IMR-90 (cell line): ENCODE data around the gene ITPR2. TPM values are rescaled to one million over a fixed set of nuclear protein-coding genes. Genes with fewer than 3 reads are reported as not detected.

Experiments
- ATAC-seq: fragments of 200-7000 bp; cut with Tn5 transposase; 2 replicates; pipeline ENCODE4 v1.9.1; 2020; ENCODE audit warnings: low read depth, mild to moderate bottlenecking, moderate library complexity
- BruUV-seq: library from RNA; stranded (reverse); fragments of 400-500 nt; replicated peaks from 2 replicates; lab custom pipeline; 2021; lab: Mats Ljungman, UMichigan
- CTCF ChIA-PET: fragments of 300-600 bp; formaldehyde crosslinking; extraction: SDS; loops from one replicate; lab custom pipeline; 2021; ENCODE audit warnings: antibody characterized with exemption; lab: Yijun Ruan, JAX
- POLR2A ChIA-PET: fragments of 300-600 bp; sonication (Branson Sonifier 250); formaldehyde crosslinking; loops from one replicate; lab custom pipeline; 2022; ENCODE audit warnings: antibody characterized with exemption; ENCODE audit not compliant: unreplicated experiment; lab: Charles Lee
- DNase-seq: peaks from one replicate; pipeline ENCODE4 v3.0.0; 2013
- H2AFZ ChIP-seq: replicated peaks from 2 replicates; pipeline ENCODE3; 2013; ENCODE audit warnings: low read length, mild to moderate bottlenecking; ENCODE audit not compliant: poor library complexity
- H2AK5ac ChIP-seq: 2 replicates; pipeline ENCODE4 v1.6.1; 2013; ENCODE audit warnings: low read depth, low read length, inconsistent platforms
- H2AK9ac ChIP-seq: replicated peaks from 2 replicates; pipeline ENCODE3; 2013; ENCODE audit warnings: mild to moderate bottlenecking, low read depth, low read length, moderate library complexity; ENCODE audit not compliant: poor library complexity
- H2BK120ac ChIP-seq: 2 replicates; pipeline ENCODE4 v1.6.1; 2013; ENCODE audit warnings: low read depth, low read length, inconsistent platforms
- H2BK15ac ChIP-seq: 3 replicates; pipeline ENCODE4 v1.6.1; 2013; ENCODE audit warnings: low read depth, low read length, inconsistent platforms
- H2BK20ac ChIP-seq: 2 replicates; pipeline ENCODE4 v1.6.1; 2013; ENCODE audit warnings: low read depth, mild to moderate bottlenecking, inconsistent platforms, low read length, moderate library complexity
- H2BK5ac ChIP-seq: 2 replicates; pipeline ENCODE4 v1.6.1; 2013; ENCODE audit warnings: mild to moderate bottlenecking, low read depth, low read length, inconsistent platforms; ENCODE audit not compliant: poor library complexity, severe bottlenecking
- H3K14ac ChIP-seq: replicated peaks from 2 replicates; pipeline ENCODE4 v1.6.1; 2013; ENCODE audit warnings: low read depth, low read length, inconsistent platforms
- H3K18ac ChIP-seq: 2 replicates; pipeline ENCODE4 v1.6.1; 2013; ENCODE audit warnings: low read depth, low read length, control low read depth
- H3K23ac ChIP-seq: 2 replicates; pipeline ENCODE4 v1.6.1; 2013; ENCODE audit warnings: low read depth, low read length, inconsistent platforms
- H3K27ac ChIP-seq: 2 replicates; pipeline ENCODE4 v1.5.1; 2013; ENCODE audit warnings: mild to moderate bottlenecking, control low read depth, low read length; ENCODE audit not compliant: insufficient read depth
- H3K27me3 ChIP-seq: 2 replicates; pipeline ENCODE4 v1.6.1; 2013; ENCODE audit warnings: low read length; ENCODE audit not compliant: control insufficient read depth, insufficient read depth
- H3K36me3 ChIP-seq: 2 replicates; pipeline ENCODE4 v1.6.1; 2013; ENCODE audit warnings: low read length, mixed read lengths; ENCODE audit not compliant: control insufficient read depth, insufficient read depth
- H3K4ac ChIP-seq: 2 replicates; pipeline ENCODE4 v1.6.1; 2013; ENCODE audit warnings: low read depth, low read length, inconsistent platforms
- H3K4me1 ChIP-seq: 2 replicates; pipeline ENCODE4 v1.6.1; 2013; ENCODE audit warnings: low read length, mixed read lengths; ENCODE audit not compliant: control insufficient read depth, insufficient read depth
- H3K4me2 ChIP-seq: 2 replicates; pipeline ENCODE4 v1.6.1; 2013; ENCODE audit warnings: low read depth, mild to moderate bottlenecking, control low read depth, low read length, moderate library complexity
- H3K4me3 ChIP-seq: 2 replicates; pipeline ENCODE4 v1.5.1; 2013; ENCODE audit warnings: low read depth, mild to moderate bottlenecking, control low read depth, low read length, moderate library complexity; ENCODE audit not compliant: insufficient read depth
- H3K56ac ChIP-seq: 2 replicates; pipeline ENCODE4 v1.6.1; 2013; ENCODE audit warnings: low read length, inconsistent platforms; ENCODE audit not compliant: insufficient read depth; ENCODE audit errors: extremely low read depth
- H3K79me1 ChIP-seq, 2 experiments: 2 replicates each; pipeline ENCODE4 v1.6.1; 2013; ENCODE audit warnings: low read length in 2 of 2, inconsistent platforms in 1 of 2, low read depth in 1 of 2
- H3K9ac ChIP-seq: 2 replicates; pipeline ENCODE4 v1.6.1; 2013; ENCODE audit warnings: low read depth, low read length, control low read depth
- H3K9me1 ChIP-seq: 2 replicates; pipeline ENCODE4 v1.6.1; 2013; ENCODE audit warnings: low read length, inconsistent platforms; ENCODE audit not compliant: insufficient read depth
- H3K9me3 ChIP-seq: 2 replicates; pipeline ENCODE4 v1.6.1; 2013; ENCODE audit warnings: low read length; ENCODE audit not compliant: control insufficient read depth, insufficient read depth
- H4K20me1 ChIP-seq: 2 replicates; pipeline ENCODE4 v1.6.1; 2013; ENCODE audit warnings: low read length, inconsistent platforms; ENCODE audit not compliant: insufficient read depth
- H4K5ac ChIP-seq: 2 replicates; pipeline ENCODE4 v1.6.1; 2013; ENCODE audit warnings: mild to moderate bottlenecking, low read depth, low read length, control low read depth
- H4K8ac ChIP-seq, 2 experiments: 2 replicates each; pipeline ENCODE4 v1.6.1; 2013; ENCODE audit warnings: low read depth in 2 of 2, low read length in 2 of 2, control low read depth in 1 of 2, inconsistent platforms in 1 of 2
- H4K91ac ChIP-seq: 2 replicates; pipeline ENCODE4 v1.6.1; 2013; ENCODE audit warnings: low read depth, low read length, inconsistent platforms; ENCODE audit not compliant: insufficient read depth
- BHLHE40 ChIP-seq: fragments of 150-350 bp; IDR thresholded peaks from 2 replicates; pipeline ENCODE4 v1.6.1; 2016; ENCODE audit warnings: mild to moderate bottlenecking, low read depth, low read length
- CEBPB ChIP-seq: IDR thresholded peaks from 2 replicates; pipeline ENCODE4 v1.6.1; 2012; ENCODE audit warnings: low read depth, low read length, improper control_type of control experiment
- CHD1 ChIP-seq: IDR thresholded peaks from 2 replicates; pipeline ENCODE4 v1.6.1; 2012; ENCODE audit warnings: low read depth, low read length, improper control_type of control experiment
- MXI1 ChIP-seq: IDR thresholded peaks from 2 replicates; pipeline ENCODE4 v1.6.1; 2012; ENCODE audit warnings: low read depth, mild to moderate bottlenecking, low read length, moderate library complexity, borderline replicate concordance
- NFE2L2 ChIP-seq: fragments of 150-350 bp; IDR thresholded peaks from 2 replicates; pipeline ENCODE4 v1.6.1; 2016; ENCODE audit warnings: low read depth, mild to moderate bottlenecking, low read length
- POLR2A ChIP-seq: IDR thresholded peaks from 2 replicates; pipeline ENCODE4 v1.6.1; 2012; ENCODE audit warnings: mild to moderate bottlenecking, low read depth, low read length
- RAD21 ChIP-seq: IDR thresholded peaks from 2 replicates; pipeline ENCODE4 v1.6.1; 2012; ENCODE audit warnings: low read length, improper control_type of control experiment
- USF2 ChIP-seq: fragments of 150-350 bp; IDR thresholded peaks from 2 replicates; pipeline ENCODE4 v1.6.1; 2017; ENCODE audit warnings: mild to moderate bottlenecking, antibody characterized with exemption, low read length, low read depth
- WGBS, 2 experiments: methylation state at CpG; one replicate each; pipeline versions ENCODE4 v1.1.5 to v1.1.7; 2013; ENCODE audit warnings: missing lambda C conversion rate in 2 of 2; ENCODE audit not compliant: insufficient read length in 1 of 2; ENCODE audit errors: extremely low coverage in 2 of 2; 5-methylcytosine and 5-hydroxymethylcytosine counted together
- dilution Hi-C: fragments of 300-500 bp; cut with HindIII; formaldehyde crosslinking; loops from one replicate; pipeline ENCODE4 v1.14.3; 2018; ENCODE audit warnings: low sequenced_read_pairs; ENCODE audit not compliant: unreplicated experiment
- in situ Hi-C: fragments of 300-500 bp; cut with MboI; formaldehyde crosslinking; loops from 3 replicates; pipeline ENCODE4 v1.14.3; 2019; ENCODE audit warnings: low sequenced_read_pairs, inconsistent platforms, mixed read lengths
- intact Hi-C: fragments of 100-400 bp; cut with micrococcal nuclease; formaldehyde crosslinking; loops from 2 replicates; pipeline ENCODE4 v1.10.0; 2022
- polyA plus RNA-seq, 3 experiments: library from polyadenylated mRNA; depleted of rRNA; stranded (reverse); fragments of >200 nt; gene quantifications; 2 replicates each; pipeline ENCODE4 v1.2.3, GENCODE V29; 2012; ENCODE audit warnings: low replicate concordance in 1 of 3
- total RNA-seq: library from RNA; depleted of rRNA; stranded (reverse); fragments of >200 nt; gene quantifications from 2 replicates; pipeline ENCODE4 v1.2.3, GENCODE V29; 2012
- TF ChIP-seq, protein P1 (sequence below): fragments of 150-350 bp; IDR thresholded peaks from 2 replicates; pipeline ENCODE4 v1.6.1; 2016; ENCODE audit warnings: low read depth, mild to moderate bottlenecking, low read length, moderate library complexity, borderline replicate concordance

ITPR2 gene
- total and polyA plus RNA-seq, 2 of the 4 experiments (the other 2 are of a cell fraction) = 1.2 to 9.0 TPM

DNA sequence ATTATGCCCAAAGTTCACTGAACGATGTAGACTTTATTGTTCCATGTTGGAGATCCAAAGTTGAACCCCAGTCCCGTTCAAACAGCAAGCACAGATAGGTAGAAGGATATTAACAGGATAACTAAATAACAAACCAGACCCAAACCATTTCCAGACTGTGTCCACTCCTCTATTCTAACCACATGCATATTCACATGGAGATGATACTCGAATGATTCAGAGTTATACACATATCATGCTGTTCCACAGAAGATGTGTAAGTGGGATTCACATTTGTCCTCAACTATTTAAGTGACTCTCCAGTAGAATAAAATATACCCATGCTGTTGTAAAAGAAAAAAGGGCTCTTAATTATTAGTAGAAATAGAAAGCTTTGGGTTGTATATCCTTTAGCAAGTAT lies 185.9 kb downstream of the ITPR2 start:
- POLR2A ChIA-PET = no interaction called here

More for the DNA sequence above, 185.9 kb downstream of the ITPR2 start:
- Histone ChIP-seq H3K79me1 (no peaks in the 10 kb centered on the region), H3K27me3 (no peaks in the 10 kb centered on the region), H3K9me1 (peaks cover 6% of the 10 kb centered on the region; the same call in 1 of the 2 replicates), H4K5ac (no peak overlapping the region), H2AK9ac (no peak overlapping the region), H3K18ac (peak overlapping the region; percentile 55; the same call in 1 of the 2 replicates), H4K91ac (peak overlapping the region; percentile 83), H2BK15ac (peak overlapping the region; percentile 41; the same call in 1 of the 3 replicates), H3K56ac (no peak overlapping the region), H3K14ac (peak overlapping the region; percentile 91; the same call in 1 of the 2 replicates), H2BK20ac (peak overlapping the region; percentile 61; the same call in 1 of the 2 replicates), H3K23ac (peak overlapping the region; percentile 28; the same call in 1 of the 2 replicates), H4K20me1 (no peaks in the 10 kb centered on the region), H3K4me2 (no peak overlapping the region), H3K36me3 (no peaks in the 10 kb centered on the region), H2BK5ac (peak overlapping the region; percentile 74), H3K4me3 (no peak overlapping the region), H3K4me1 (peaks cover 11% of the 10 kb centered on the region), H2AFZ (no peak overlapping the region), H3K9me3 (no peaks in the 10 kb centered on the region), H2AK5ac (peak overlapping the region; percentile 65; the same call in 1 of the 2 replicates), H3K9ac (no peak overlapping the region), H3K4ac (peak overlapping the region; percentile 58; the same call in 1 of the 2 replicates), H2BK120ac (peak overlapping the region; percentile 79; the same call in 1 of the 2 replicates), H3K27ac (no peak overlapping the region), H4K8ac (peak overlapping the region; percentile 16 to 65; a peak in 2 of 4 replicates)
- DNase-seq = peak; percentile 44
- CTCF ChIA-PET = interaction anchor here (1.6 kb wide), 1 partner anchor 18 kb away, joined by 4 read pairs; no protein-coding TSS in a partner anchor
- intact Hi-C loops (no loop called here), dilution Hi-C loops (no loop called here), in situ Hi-C loops (no loop called here)
- no TSS peak for BruUV-seq
- whole genome bisulfite sequencing, 2 experiments = no CpG with 5 or more reads among the region's 3 CpGs
- no peak for TF ChIP-seq CEBPB
- TF ChIP-seq NFE2L2 = no peak
- TF ChIP-seq, protein P1, sequence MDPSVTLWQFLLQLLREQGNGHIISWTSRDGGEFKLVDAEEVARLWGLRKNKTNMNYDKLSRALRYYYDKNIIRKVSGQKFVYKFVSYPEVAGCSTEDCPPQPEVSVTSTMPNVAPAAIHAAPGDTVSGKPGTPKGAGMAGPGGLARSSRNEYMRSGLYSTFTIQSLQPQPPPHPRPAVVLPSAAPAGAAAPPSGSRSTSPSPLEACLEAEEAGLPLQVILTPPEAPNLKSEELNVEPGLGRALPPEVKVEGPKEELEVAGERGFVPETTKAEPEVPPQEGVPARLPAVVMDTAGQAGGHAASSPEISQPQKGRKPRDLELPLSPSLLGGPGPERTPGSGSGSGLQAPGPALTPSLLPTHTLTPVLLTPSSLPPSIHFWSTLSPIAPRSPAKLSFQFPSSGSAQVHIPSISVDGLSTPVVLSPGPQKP = no peak
- no peak for TF ChIP-seq CHD1
- no peak for TF ChIP-seq USF2
- no peak for TF ChIP-seq MXI1
- TF ChIP-seq POLR2A = no peak
- no peak for TF ChIP-seq RAD21
- TF ChIP-seq BHLHE40 = no peak
- ATAC-seq = no peak
